Panc1 (cell line): ENCODE measurements around the gene PFKM.
A peak's percentile ranks its signal among the peaks of the same experiment; 100 is the strongest.

Experiments used
- CTCF ChIP-seq: fragments of 450-650 bp; IDR thresholded peaks from 2 replicates; pipeline ENCODE4 v1.5.1; 2017; ENCODE audit warnings: mild to moderate bottlenecking
- POLR2AphosphoS5 ChIP-seq: IDR thresholded peaks from 2 replicates; pipeline ENCODE4 v1.6.1; 2012; ENCODE audit warnings: mild to moderate bottlenecking, low read depth, low read length, moderate library complexity
- REST ChIP-seq, 2 experiments: IDR thresholded peaks; 2 replicates each; pipeline ENCODE4 v1.6.1; 2011 to 2012; ENCODE audit warnings: low read depth in 2 of 2, control low read depth in 1 of 2, low read length in 1 of 2, mild to moderate bottlenecking in 1 of 2, moderate library complexity in 1 of 2; ENCODE audit not compliant: insufficient read depth in 1 of 2
- SIN3A ChIP-seq: IDR thresholded peaks from 2 replicates; pipeline ENCODE4 v1.6.1; 2012; ENCODE audit warnings: low read depth, mild to moderate bottlenecking, low read length, moderate library complexity, borderline replicate concordance; ENCODE audit not compliant: insufficient read depth
- TCF7L2 ChIP-seq: IDR thresholded peaks from 2 replicates; pipeline ENCODE4 v1.6.1; 2011; ENCODE audit warnings: mild to moderate bottlenecking, low read depth, low read length, inconsistent platforms

GRCh38 chr12:48165089-48165981, 46.2 kb downstream of the PFKM start:
- peak; percentile 86; the same call in 1 of the 2 replicates for TF ChIP-seq CTCF
- no peak for TF ChIP-seq POLR2AphosphoS5
- TF ChIP-seq TCF7L2, result no peak
- no peak for TF ChIP-seq REST (IDR thresholded peaks at IDR 0.05; ENCODE audit: insufficient read depth in 1 of 2, low read depth in 2 of 2, low read length in 1 of 2)
- TF ChIP-seq SIN3A, result no peak
